GM12878 (cell line): ENCODE data around the gene TACC3. TPM values are rescaled to one million over a fixed set of nuclear protein-coding genes. Genes with fewer than 3 reads are reported as not detected.

ENCODE experiments used
- CEBPZ ChIP-seq: fragments of 150-350 bp; IDR thresholded peaks from 2 replicates; pipeline ENCODE4 v1.6.1; 2016; ENCODE audit warnings: low read depth, low read length
- PRDM15 ChIP-seq: fragments of 450-650 bp; formaldehyde crosslinking; IDR thresholded peaks from 2 replicates; pipeline ENCODE4 v1.4.0; 2020; ENCODE audit warnings: mild to moderate bottlenecking, moderate library complexity
- ZBTB4 ChIP-seq: fragments of 450-650 bp; formaldehyde crosslinking; IDR thresholded peaks from 2 replicates; pipeline ENCODE4 v1.4.0; 2022; ENCODE audit warnings: mild to moderate bottlenecking, moderate library complexity
- polyA plus RNA-seq, 11 experiments: library from polyadenylated mRNA; depleted of rRNA in 4 of 11; unstranded in 6 of 11; stranded (reverse) in 5 of 11; fragments of >200 nt; fragmentation: Nextera tagmentation in 4 of 11; fragmentation: Illumina TruSeq in 1 of 11; extraction: Ambion mirVana in 4 of 11; extraction: Trizol in 1 of 11; gene quantifications; 1 replicate in 1 of 11; 2 replicates in 10 of 11; pipeline versions ENCODE4 v1.2.1 to v1.2.3, GENCODE V29; 2011 to 2016; ENCODE audit warnings: inconsistent platforms in 2 of 11, missing spikeins in 2 of 11, low read depth in 1 of 11
- total RNA-seq, 4 experiments: library from RNA; depleted of rRNA in 3 of 4; stranded (reverse); fragments of >200 nt in 3 of 4; fragmentation: Illumina TruSeq in 1 of 4; extraction: Trizol in 1 of 4; gene quantifications; 2 replicates each; pipeline versions ENCODE4 v1.2.1 to v1.2.3, GENCODE V29; 2013 to 2021

TACC3 gene
- total and polyA plus RNA-seq, 10 of the 15 experiments (the other 5 are each of a cell fraction or from before 2014, with no cell fraction given), result 2.8 to 121 (median 73.3) TPM

- TF ChIP-seq ZBTB4 (CRISPR knock-in tag) (no peak), PRDM15 (CRISPR knock-in tag) (no peak), CEBPZ (no peak)
- TF ChIP-seq, all 136 proteins: peak for 0
Observed at GRCh38 chr4:1706358-1706757, 15.0 kb upstream of the TACC3 start (continued).
